Measurements from ENCODE around the gene ITGA8.

Gene ITGA8

DNA sequence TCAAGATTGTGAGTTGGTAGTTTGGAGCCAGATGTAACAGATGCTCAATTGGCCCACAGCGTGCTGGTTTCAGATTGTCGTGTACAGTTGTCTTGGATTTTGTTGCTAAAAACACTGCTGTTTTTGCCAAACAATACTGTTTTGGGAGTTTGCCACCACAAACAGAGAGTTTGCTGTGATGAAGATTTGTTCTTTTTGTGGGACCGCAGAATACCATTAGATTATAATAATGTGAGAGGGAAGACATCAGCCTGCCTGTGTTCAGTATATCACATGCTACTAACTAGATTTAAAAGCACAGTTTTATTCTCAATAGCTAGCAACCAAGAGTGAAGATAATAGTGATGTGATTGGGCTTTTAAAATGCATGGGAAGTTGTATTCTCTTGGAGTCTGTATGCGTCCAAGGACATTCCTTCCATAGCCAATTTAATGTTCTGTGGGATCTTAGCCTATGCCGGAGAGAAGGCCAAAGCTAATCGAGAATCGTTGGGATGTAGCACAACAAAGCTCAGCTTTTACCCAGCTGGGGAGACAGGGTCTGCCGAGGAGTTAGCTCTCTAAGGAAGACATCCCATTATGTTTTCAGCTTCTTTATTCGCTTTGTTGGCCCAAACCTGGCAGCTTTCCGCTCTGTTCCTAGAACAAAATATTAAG lies 18.7 kb upstream of the ITGA8 start:
- Histone ChIP-seq H3K9ac (ENCODE audit: low read depth in 1 of 2, low read length in 2 of 2) (no peak overlapping the region), H3K4me1 (ENCODE audit: control insufficient read depth in 1 of 2, insufficient read depth in 2 of 2, low read length in 2 of 2) (no peaks in the 10 kb centered on the region), H3K4me3 (ENCODE audit: low read depth in 1 of 2, low read length in 2 of 2) (no peak overlapping the region), H3K9me3 (ENCODE audit: control insufficient read depth in 1 of 2, low read length in 2 of 2) (no peaks in the 10 kb centered on the region), H3K27ac (ENCODE audit: low read depth, low read length) (no peak overlapping the region), H3K36me3 (ENCODE audit: control insufficient read depth in 1 of 2, insufficient read depth in 2 of 2, low read length in 2 of 2) (no peaks in the 10 kb centered on the region), H3K27me3 (ENCODE audit: control insufficient read depth in 1 of 2, insufficient read depth in 2 of 2, low read length in 2 of 2) (no peaks in the 10 kb centered on the region)

DNA sequence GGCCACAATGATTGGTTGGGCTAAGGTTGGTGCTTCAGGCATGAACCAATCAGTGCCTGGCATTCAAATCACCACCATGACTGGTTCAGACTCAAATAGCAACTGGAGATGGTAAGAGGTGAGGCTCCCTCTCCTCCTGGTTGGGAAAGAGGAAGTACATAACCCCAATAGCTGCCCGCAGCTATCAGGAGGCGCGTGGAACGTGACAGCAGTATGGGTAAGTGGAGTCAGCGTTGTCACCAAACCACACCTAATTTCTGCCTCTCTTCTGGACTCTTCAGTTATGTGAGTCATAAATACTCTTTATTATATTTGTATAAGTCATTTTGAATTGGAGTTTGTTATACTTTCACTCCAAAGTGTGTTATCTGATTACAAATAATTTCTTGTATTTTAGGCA lies 17.9 kb upstream of the ITGA8 start:
- Histone ChIP-seq H3K9me3 (ENCODE audit: control insufficient read depth in 1 of 2, low read length in 2 of 2) (no peaks in the 10 kb centered on the region), H3K4me1 (ENCODE audit: control insufficient read depth in 1 of 2, insufficient read depth in 2 of 2, low read length in 2 of 2) (no peaks in the 10 kb centered on the region), H3K9ac (ENCODE audit: low read depth in 1 of 2, low read length in 2 of 2) (no peak overlapping the region), H3K4me3 (ENCODE audit: low read depth in 1 of 2, low read length in 2 of 2) (no peak overlapping the region), H3K36me3 (ENCODE audit: control insufficient read depth in 1 of 2, insufficient read depth in 2 of 2, low read length in 2 of 2) (no peaks in the 10 kb centered on the region), H3K27me3 (ENCODE audit: control insufficient read depth in 1 of 2, insufficient read depth in 2 of 2, low read length in 2 of 2) (no peaks in the 10 kb centered on the region), H3K27ac (ENCODE audit: low read depth, low read length) (peak overlapping the region; percentile 10)

DNA sequence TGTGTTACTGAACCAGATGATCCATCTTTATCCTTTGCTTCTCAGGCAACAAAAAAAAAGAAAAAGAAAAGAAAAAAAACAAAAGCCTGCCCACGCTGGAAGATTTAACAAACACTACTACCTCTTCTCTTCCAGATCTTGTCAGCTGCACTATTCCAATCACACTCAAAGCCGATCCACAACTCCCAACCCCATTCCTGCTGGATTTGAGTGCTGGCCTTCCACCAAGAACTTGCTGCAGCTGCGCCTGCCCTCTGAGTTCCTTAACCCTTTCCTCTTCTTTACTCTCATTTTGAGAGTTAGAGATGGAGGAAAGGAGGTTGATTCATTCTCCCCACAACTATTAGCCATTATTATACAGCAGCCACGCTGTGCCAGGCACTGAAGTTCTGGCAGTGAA lies 16.0 kb upstream of the ITGA8 start:
- H3K9me3 ChIP-seq (ENCODE audit: control insufficient read depth in 1 of 2, low read length in 2 of 2) = no peaks in the 10 kb centered on the region
- no peaks in the 10 kb centered on the region for H3K36me3 ChIP-seq (ENCODE audit: control insufficient read depth in 1 of 2, insufficient read depth in 2 of 2, low read length in 2 of 2)
- H3K27ac ChIP-seq (ENCODE audit: low read depth, low read length) = no peak overlapping the region
- H3K27me3 ChIP-seq (ENCODE audit: control insufficient read depth in 1 of 2, insufficient read depth in 2 of 2, low read length in 2 of 2) = no peaks in the 10 kb centered on the region
- no peaks in the 10 kb centered on the region for H3K4me1 ChIP-seq (ENCODE audit: control insufficient read depth in 1 of 2, insufficient read depth in 2 of 2, low read length in 2 of 2)
- no peak overlapping the region for H3K4me3 ChIP-seq (ENCODE audit: low read depth in 1 of 2, low read length in 2 of 2)
- H3K9ac ChIP-seq (ENCODE audit: low read depth in 1 of 2, low read length in 2 of 2) = no peak overlapping the region

DNA sequence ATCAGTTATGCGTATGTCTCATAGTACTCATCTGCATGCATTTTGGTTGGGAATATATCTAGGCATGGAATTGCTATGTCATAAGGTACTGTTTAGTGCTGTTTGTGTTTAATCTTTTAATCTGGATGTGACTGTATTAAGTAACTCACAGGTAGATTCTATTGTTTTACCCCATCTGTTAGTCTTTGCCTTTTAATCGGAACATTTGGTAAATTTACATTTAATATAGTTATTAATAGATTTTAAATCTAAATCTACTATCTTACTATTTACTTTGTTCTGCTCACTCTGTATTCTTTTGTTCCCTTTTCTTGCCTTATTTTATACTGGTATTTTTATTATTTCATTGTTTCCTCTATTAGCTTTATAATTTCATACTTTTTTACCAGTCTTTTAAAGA lies 10.6 kb upstream of the ITGA8 start:
- no peaks in the 10 kb centered on the region for H3K9me3 ChIP-seq (ENCODE audit: control insufficient read depth in 1 of 2, low read length in 2 of 2)
- H3K36me3 ChIP-seq (ENCODE audit: control insufficient read depth in 1 of 2, insufficient read depth in 2 of 2, low read length in 2 of 2) = no peaks in the 10 kb centered on the region
- H3K9ac ChIP-seq (ENCODE audit: low read depth in 1 of 2, low read length in 2 of 2) = no peak overlapping the region
- H3K27me3 ChIP-seq (ENCODE audit: control insufficient read depth in 1 of 2, insufficient read depth in 2 of 2, low read length in 2 of 2) = no peaks in the 10 kb centered on the region
- H3K4me3 ChIP-seq (ENCODE audit: low read depth in 1 of 2, low read length in 2 of 2) = no peak overlapping the region
- H3K27ac ChIP-seq (ENCODE audit: low read depth, low read length) = no peak overlapping the region
- no peaks in the 10 kb centered on the region for H3K4me1 ChIP-seq (ENCODE audit: control insufficient read depth in 1 of 2, insufficient read depth in 2 of 2, low read length in 2 of 2)

DNA sequence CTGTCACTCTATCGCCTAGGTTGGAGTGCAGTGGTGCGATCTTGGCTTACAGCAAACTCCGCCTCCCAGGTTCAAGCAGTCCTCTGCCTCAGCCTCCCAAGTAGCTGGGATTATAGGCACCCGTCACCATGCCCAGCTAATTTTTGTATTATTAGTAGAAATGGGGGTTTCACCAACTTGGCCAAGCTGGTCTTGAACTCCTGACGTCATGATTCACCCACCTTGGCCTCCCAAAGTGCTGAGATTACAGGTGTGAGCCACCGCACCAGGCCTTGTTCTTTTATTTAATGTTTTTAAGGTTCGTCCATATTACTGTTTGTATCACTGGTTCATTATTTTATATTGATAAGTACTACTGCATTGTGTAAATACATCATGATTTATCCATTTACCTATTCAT lies 10.2 kb upstream of the ITGA8 start:
- no peak overlapping the region for H3K27ac ChIP-seq (ENCODE audit: low read depth, low read length)
- no peaks in the 10 kb centered on the region for H3K4me1 ChIP-seq (ENCODE audit: control insufficient read depth in 1 of 2, insufficient read depth in 2 of 2, low read length in 2 of 2)
- no peaks in the 10 kb centered on the region for H3K36me3 ChIP-seq (ENCODE audit: control insufficient read depth in 1 of 2, insufficient read depth in 2 of 2, low read length in 2 of 2)
- H3K9me3 ChIP-seq (ENCODE audit: control insufficient read depth in 1 of 2, low read length in 2 of 2) = no peaks in the 10 kb centered on the region
- H3K4me3 ChIP-seq (ENCODE audit: low read depth in 1 of 2, low read length in 2 of 2) = no peak overlapping the region
- H3K9ac ChIP-seq (ENCODE audit: low read depth in 1 of 2, low read length in 2 of 2) = no peak overlapping the region
- no peaks in the 10 kb centered on the region for H3K27me3 ChIP-seq (ENCODE audit: control insufficient read depth in 1 of 2, insufficient read depth in 2 of 2, low read length in 2 of 2)

DNA sequence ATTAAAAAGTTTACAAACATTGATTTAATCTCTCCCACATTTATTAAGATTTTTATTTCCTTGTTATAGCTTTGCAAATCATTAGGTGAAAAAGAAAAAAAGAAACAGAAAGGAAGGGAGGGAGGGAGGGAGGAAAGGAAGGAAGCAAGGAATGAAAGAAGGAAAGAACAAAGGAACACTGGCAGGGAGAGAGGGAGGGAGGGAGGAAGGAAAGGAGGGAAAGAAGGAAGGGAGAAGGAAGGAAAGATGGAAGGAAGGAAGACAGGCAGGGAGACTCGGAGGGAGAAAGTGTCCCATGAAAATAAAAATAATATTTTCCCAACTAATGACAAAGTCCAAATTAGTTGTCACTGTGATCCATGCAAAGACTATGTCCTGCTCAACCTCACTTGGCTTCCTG lies 6.3 kb upstream of the ITGA8 start:
- peaks cover 0 to 4% of the 10 kb centered on the region in 2 donors for H3K27me3 ChIP-seq (ENCODE audit: control insufficient read depth in 1 of 2, insufficient read depth in 2 of 2, low read length in 2 of 2)
- no peak overlapping the region for H3K9ac ChIP-seq (ENCODE audit: low read depth in 1 of 2, low read length in 2 of 2)
- no peaks in the 10 kb centered on the region for H3K4me1 ChIP-seq (ENCODE audit: control insufficient read depth in 1 of 2, insufficient read depth in 2 of 2, low read length in 2 of 2)
- H3K9me3 ChIP-seq (ENCODE audit: control insufficient read depth in 1 of 2, low read length in 2 of 2) = no peaks in the 10 kb centered on the region
- H3K4me3 ChIP-seq (ENCODE audit: low read depth in 1 of 2, low read length in 2 of 2) = no peak overlapping the region
- no peaks in the 10 kb centered on the region for H3K36me3 ChIP-seq (ENCODE audit: control insufficient read depth in 1 of 2, insufficient read depth in 2 of 2, low read length in 2 of 2)
- H3K27ac ChIP-seq (ENCODE audit: low read depth, low read length) = no peak overlapping the region

DNA sequence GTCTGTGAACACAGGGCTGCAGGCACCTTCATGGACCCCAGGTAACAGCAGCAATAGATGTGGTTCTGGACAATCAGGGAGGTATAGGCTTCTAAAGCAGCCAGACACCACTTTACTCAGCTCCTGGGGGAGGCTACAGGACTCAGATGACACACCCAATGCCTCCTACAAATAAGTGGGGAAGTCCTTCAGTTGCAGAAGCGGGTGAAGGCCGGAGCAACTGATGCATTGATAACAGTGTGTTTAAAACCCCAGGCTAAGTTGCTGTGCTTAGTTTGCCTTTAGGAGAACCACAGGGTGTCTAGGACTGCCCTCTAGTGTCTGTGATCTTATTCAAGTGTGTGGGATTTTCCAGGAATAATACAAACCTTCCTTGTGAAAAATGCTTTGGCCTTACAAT lies 5.9 kb upstream of the ITGA8 start:
- H3K9me3 ChIP-seq (ENCODE audit: control insufficient read depth in 1 of 2, low read length in 2 of 2) = no peaks in the 10 kb centered on the region
- peaks cover 0 to 5% of the 10 kb centered on the region in 2 donors for H3K27me3 ChIP-seq (ENCODE audit: control insufficient read depth in 1 of 2, insufficient read depth in 2 of 2, low read length in 2 of 2)
- no peak overlapping the region for H3K27ac ChIP-seq (ENCODE audit: low read depth, low read length)
- H3K9ac ChIP-seq (ENCODE audit: low read depth in 1 of 2, low read length in 2 of 2) = no peak overlapping the region
- H3K36me3 ChIP-seq (ENCODE audit: control insufficient read depth in 1 of 2, insufficient read depth in 2 of 2, low read length in 2 of 2) = no peaks in the 10 kb centered on the region
- no peaks in the 10 kb centered on the region for H3K4me1 ChIP-seq (ENCODE audit: control insufficient read depth in 1 of 2, insufficient read depth in 2 of 2, low read length in 2 of 2)
- no peak overlapping the region for H3K4me3 ChIP-seq (ENCODE audit: low read depth in 1 of 2, low read length in 2 of 2)

DNA sequence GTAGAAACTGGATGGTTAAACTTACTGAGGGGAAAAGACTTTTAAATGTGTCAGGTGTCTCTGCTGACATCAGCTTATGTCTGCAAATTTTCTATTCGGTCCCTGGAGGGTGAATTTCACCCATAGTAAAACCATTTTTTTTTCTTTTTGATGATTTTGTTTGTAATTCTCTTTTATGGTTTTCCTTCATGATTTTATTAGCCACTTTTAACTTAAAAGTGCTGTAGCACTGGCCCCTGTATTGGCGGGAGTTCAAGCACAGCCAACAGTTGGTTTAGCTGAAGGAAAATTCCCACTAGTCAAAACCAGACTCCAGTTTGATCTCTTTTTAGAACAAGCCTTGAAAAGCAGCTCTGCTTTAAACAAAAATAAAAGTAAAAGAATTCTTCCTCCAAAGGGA lies 5.0 kb upstream of the ITGA8 start:
- Histone ChIP-seq H3K9ac (ENCODE audit: low read depth in 1 of 2, low read length in 2 of 2) (no peak overlapping the region), H3K4me1 (ENCODE audit: control insufficient read depth in 1 of 2, insufficient read depth in 2 of 2, low read length in 2 of 2) (no peaks in the 10 kb centered on the region), H3K27me3 (ENCODE audit: control insufficient read depth in 1 of 2, insufficient read depth in 2 of 2, low read length in 2 of 2) (peaks cover 0 to 5% of the 10 kb centered on the region in 2 donors), H3K27ac (ENCODE audit: low read depth, low read length) (no peak overlapping the region), H3K36me3 (ENCODE audit: control insufficient read depth in 1 of 2, insufficient read depth in 2 of 2, low read length in 2 of 2) (no peaks in the 10 kb centered on the region), H3K9me3 (ENCODE audit: control insufficient read depth in 1 of 2, low read length in 2 of 2) (no peaks in the 10 kb centered on the region), H3K4me3 (ENCODE audit: low read depth in 1 of 2, low read length in 2 of 2) (no peak overlapping the region)

DNA sequence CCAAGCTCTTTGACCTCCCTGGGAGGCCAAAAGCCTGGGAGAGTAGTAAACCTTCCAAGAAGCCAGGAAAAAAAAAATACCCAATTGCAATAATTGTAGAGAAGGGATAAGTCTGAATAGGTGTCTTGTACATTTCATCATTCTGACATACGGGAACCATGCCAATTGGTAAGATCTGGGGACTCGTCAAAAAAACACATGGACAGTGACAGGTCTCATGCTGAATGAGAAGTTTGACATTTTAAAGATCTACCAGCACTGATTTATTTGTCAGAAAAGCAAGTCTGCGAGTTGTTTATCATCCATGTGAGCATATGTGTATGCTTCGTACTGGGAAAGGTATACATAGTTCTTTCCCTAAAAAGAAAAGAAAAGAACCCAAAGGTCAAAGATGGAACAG lies 4.1 kb upstream of the ITGA8 start:
- Histone ChIP-seq H3K36me3 (ENCODE audit: control insufficient read depth in 1 of 2, insufficient read depth in 2 of 2, low read length in 2 of 2) (no peaks in the 10 kb centered on the region), H3K27me3 (ENCODE audit: control insufficient read depth in 1 of 2, insufficient read depth in 2 of 2, low read length in 2 of 2) (peaks cover 5 to 12% of the 10 kb centered on the region in 2 donors), H3K27ac (ENCODE audit: low read depth, low read length) (no peak overlapping the region), H3K9ac (ENCODE audit: low read depth in 1 of 2, low read length in 2 of 2) (no peak overlapping the region), H3K4me3 (ENCODE audit: low read depth in 1 of 2, low read length in 2 of 2) (no peak overlapping the region), H3K9me3 (ENCODE audit: control insufficient read depth in 1 of 2, low read length in 2 of 2) (no peaks in the 10 kb centered on the region), H3K4me1 (ENCODE audit: control insufficient read depth in 1 of 2, insufficient read depth in 2 of 2, low read length in 2 of 2) (no peaks in the 10 kb centered on the region)

DNA sequence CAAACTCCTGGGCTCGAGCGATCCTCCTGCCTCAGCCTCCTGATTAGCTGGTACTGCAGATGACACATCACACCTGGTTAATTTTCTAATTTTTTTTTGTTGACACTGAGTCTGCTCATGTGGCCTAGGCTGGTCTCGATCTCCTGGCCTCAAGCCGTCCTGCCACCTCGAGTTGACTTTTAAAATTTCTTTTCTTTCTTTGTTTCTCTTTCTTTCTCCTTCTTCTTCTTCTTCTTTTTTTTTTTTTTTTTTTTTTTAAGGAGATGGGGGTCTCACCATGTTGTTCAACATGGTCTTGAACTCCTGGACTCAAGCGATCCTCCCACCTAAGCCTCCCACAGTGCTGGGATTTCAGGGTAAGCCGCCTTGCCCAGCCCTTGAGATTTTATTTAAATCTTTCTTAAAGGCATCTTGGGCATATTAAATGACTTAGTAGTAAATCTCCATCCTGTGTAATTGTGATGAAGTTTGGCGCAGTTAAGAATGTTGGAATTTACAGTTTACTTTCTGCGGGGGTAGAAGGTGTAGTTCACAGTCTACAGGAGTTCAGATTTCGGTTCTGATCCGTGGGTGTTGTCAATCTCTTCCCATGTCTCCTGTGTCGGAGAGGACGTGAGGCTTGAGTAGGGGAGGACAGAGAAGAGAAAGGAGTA lies 1.0 kb upstream of the ITGA8 start:
- H3K4me3 ChIP-seq (ENCODE audit: low read depth in 1 of 2, low read length in 2 of 2) = no peak overlapping the region
- H3K27me3 ChIP-seq (ENCODE audit: control insufficient read depth in 1 of 2, insufficient read depth in 2 of 2, low read length in 2 of 2) = peaks cover 6 to 12% of the 10 kb centered on the region in 2 donors
- no peak overlapping the region for H3K27ac ChIP-seq (ENCODE audit: low read depth, low read length)
- no peaks in the 10 kb centered on the region for H3K9me3 ChIP-seq (ENCODE audit: control insufficient read depth in 1 of 2, low read length in 2 of 2)
- no peak overlapping the region for H3K9ac ChIP-seq (ENCODE audit: low read depth in 1 of 2, low read length in 2 of 2)
- no peaks in the 10 kb centered on the region for H3K4me1 ChIP-seq (ENCODE audit: control insufficient read depth in 1 of 2, insufficient read depth in 2 of 2, low read length in 2 of 2)
- no peaks in the 10 kb centered on the region for H3K36me3 ChIP-seq (ENCODE audit: control insufficient read depth in 1 of 2, insufficient read depth in 2 of 2, low read length in 2 of 2)

All from duodenal mucosa (tissue), 2 donors.